Measurements from ENCODE around the gene MLC1. TPM values are rescaled to one million over a fixed set of nuclear protein-coding genes. Genes with fewer than 3 reads are reported as not detected.

Gene MLC1
- total RNA-seq: not detected
- polyA plus RNA-seq: under 1 TPM in 1 of 2 donors, not detected in 1; 0.28 TPM

GRCh38 chr22:50085211-50085972 lies at the start of gene MLC1:
Gene MLC1 (minus strand): TSS chr22:50085426. CDS start chr22:50084902, 524 bp downstream.
- intact Hi-C loops (cut with micrococcal nuclease): no loop called here
- Histone ChIP-seq H3K4me1 (ENCODE audit: insufficient read depth, low read length) (no peaks in the 10 kb centered on the region), H3K4me3 (ENCODE audit: low read length in 2 of 2) (no peak within 1 kb of the TSS), H3K9me3 (ENCODE audit: control insufficient read depth in 1 of 2, low read length in 2 of 2) (no peaks in the 10 kb centered on the region), H3K27ac (ENCODE audit: low read depth, low read length) (no peak within 1 kb of the TSS), H3K36me3 (ENCODE audit: insufficient read depth, low read length) (no peaks in the 10 kb centered on the region), H3K27me3 (ENCODE audit: insufficient read depth, low read length) (no peaks in the 10 kb centered on the region)
- no peaks in the 10 kb centered on the region for H3K36me3 Mint-ChIP-seq
- peak in 1 of 5 donors; percentile 2 for DNase-seq
- peak within 1 kb of the TSS in 4 of 7 donors; percentile 23 to 53 (median 28) for H3K27ac Mint-ChIP-seq
- ChIA-PET CTCF (ENCODE audit: partially characterized antibody) (interaction anchor here (0.8 kb wide), 1 partner anchor 318 kb away, joined by 3 read pairs; no protein-coding TSS in a partner anchor), POLR2A (ENCODE audit: partially characterized antibody) (no interaction called here)
- H3K9me3 Mint-ChIP-seq: peaks cover 0 to 9% (median 5%) of the 10 kb centered on the region in 8 donors
- peak within 1 kb of the TSS in 6 of 8 donors; percentile 21 to 70 (median 69) for H3K4me3 Mint-ChIP-seq
- H3K27me3 Mint-ChIP-seq: peaks cover 9 to 16% of the 10 kb centered on the region in 2 donors
- peaks cover 0 to 7% (median 2%) of the 10 kb centered on the region in 4 donors for H3K4me1 Mint-ChIP-seq

DNA sequence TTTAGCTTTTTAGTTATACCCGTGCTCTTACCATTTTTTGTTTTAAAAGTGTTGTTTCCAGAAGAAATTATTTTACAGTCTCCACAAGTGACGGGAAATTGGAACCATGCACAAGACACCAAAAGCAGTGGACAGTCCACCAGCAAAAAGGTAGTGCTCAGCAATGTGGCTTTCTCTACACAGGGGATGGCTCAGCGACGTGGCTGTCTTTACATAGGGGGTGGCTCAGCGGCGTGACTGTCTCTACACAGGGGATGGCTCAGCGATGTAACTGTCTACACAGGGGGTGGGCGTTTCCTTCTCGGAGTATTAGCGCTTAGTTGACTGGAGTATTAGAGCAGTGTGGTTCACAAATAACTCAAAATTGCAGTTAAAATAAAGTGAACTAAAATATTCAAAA lies 49.3 kb upstream of the MLC1 start:
- Histone ChIP-seq H3K4me1 (ENCODE audit: insufficient read depth, low read length) (no peaks in the 10 kb centered on the region), H3K27me3 (ENCODE audit: insufficient read depth, low read length) (no peaks in the 10 kb centered on the region), H3K9me3 (ENCODE audit: control insufficient read depth in 1 of 2, low read length in 2 of 2) (no peaks in the 10 kb centered on the region), H3K36me3 (ENCODE audit: insufficient read depth, low read length) (no peaks in the 10 kb centered on the region), H3K27ac (ENCODE audit: low read depth, low read length) (no peak overlapping the region), H3K4me3 (ENCODE audit: low read length in 2 of 2) (no peak overlapping the region)
- POLR2A ChIA-PET (ENCODE audit: partially characterized antibody): no interaction called here
- intact Hi-C loops (cut with micrococcal nuclease): no loop called here
- Mint-ChIP-seq H3K27me3 (peaks cover 28 to 32% of the 10 kb centered on the region in 2 donors), H3K36me3 (no peaks in the 10 kb centered on the region), H3K9me3 (peaks cover 0 to 4% (median under 1%) of the 10 kb centered on the region in 8 donors), H3K4me3 (no peak overlapping the region), H3K4me1 (no peaks in the 10 kb centered on the region), H3K27ac (no peak overlapping the region)
- CTCF ChIA-PET (ENCODE audit: partially characterized antibody): no interaction called here
- no peak for DNase-seq

DNA sequence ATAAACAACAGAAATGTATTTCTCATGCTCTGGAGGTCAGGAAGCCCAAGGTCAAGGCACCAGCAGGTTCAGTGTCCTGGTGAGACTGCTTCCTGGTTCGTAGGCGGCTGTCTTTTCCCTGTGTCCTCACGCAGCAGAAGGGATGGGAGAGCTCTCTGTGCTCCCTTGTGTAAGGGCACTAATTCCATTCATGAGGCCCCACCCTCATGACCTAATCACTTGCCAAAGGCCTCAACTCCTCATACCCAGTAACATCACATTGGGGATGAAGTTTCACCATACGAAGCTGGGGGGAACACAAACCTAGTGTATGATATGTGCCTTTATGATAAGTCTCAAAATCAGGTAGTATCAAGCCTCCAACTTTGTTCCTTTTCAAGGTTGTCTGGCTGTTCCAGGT lies 46.7 kb upstream of the MLC1 start:
- CTCF ChIA-PET (ENCODE audit: partially characterized antibody): no interaction called here
- Mint-ChIP-seq H3K36me3 (no peaks in the 10 kb centered on the region), H3K4me1 (no peaks in the 10 kb centered on the region), H3K27ac (no peak overlapping the region), H3K27me3 (peaks cover 24 to 26% of the 10 kb centered on the region in 2 donors), H3K4me3 (no peak overlapping the region), H3K9me3 (peaks cover 0 to 4% (median under 1%) of the 10 kb centered on the region in 8 donors)
- intact Hi-C loops (cut with micrococcal nuclease): no loop called here
- H3K27me3 ChIP-seq (ENCODE audit: insufficient read depth, low read length): no peaks in the 10 kb centered on the region
- no peak overlapping the region for H3K27ac ChIP-seq (ENCODE audit: low read depth, low read length)
- no peak for DNase-seq
- POLR2A ChIA-PET (ENCODE audit: partially characterized antibody): no interaction called here
- H3K4me3 ChIP-seq (ENCODE audit: low read length in 2 of 2): no peak overlapping the region
- no peaks in the 10 kb centered on the region for H3K9me3 ChIP-seq (ENCODE audit: control insufficient read depth in 1 of 2, low read length in 2 of 2)
- no peaks in the 10 kb centered on the region for H3K36me3 ChIP-seq (ENCODE audit: insufficient read depth, low read length)
- H3K4me1 ChIP-seq (ENCODE audit: insufficient read depth, low read length): no peaks in the 10 kb centered on the region

DNA sequence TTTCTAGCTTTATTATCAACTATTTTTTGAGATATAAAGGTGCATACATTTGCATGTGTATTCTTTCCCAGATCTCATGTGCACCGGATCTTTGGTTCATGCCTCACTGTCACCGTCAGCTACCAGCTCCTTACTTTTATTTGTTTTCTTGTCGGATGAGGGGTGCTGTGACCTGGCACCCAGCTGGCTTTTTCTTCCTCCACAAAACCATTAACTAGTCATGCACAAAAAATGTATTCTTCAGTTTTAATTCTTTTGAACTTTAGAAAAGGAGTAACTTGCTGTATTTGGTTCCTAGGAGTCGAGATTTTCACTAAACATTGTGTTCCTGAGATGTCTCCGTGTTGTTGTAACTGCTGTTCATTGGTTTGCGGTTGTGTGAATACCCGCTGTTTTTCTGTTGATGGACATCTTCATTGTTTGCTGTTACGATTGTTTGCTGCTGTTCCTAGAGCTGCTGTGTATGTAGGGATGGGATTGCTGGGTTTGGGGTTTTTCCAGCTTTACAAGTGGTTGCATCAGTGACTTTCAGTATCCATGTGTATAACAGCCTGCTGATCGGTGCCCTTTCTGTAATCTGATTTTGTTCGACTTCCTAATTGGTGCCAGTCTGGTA lies 44.0 kb upstream of the MLC1 start:
- intact Hi-C loops (cut with micrococcal nuclease): no loop called here
- CTCF ChIA-PET (ENCODE audit: partially characterized antibody): interaction anchor here (1.1 kb wide), 1 partner anchor 20 kb away, joined by 3 read pairs; no protein-coding TSS in a partner anchor
- Mint-ChIP-seq H3K27me3 (peaks cover 16 to 18% of the 10 kb centered on the region in 2 donors), H3K9me3 (peaks cover 2 to 16% (median 6%) of the 10 kb centered on the region in 8 donors), H3K4me3 (no peak overlapping the region), H3K36me3 (peaks cover 0 to 3% of the 10 kb centered on the region in 2 donors), H3K4me1 (no peaks in the 10 kb centered on the region), H3K27ac (no peak overlapping the region)
- Histone ChIP-seq H3K27me3 (ENCODE audit: insufficient read depth, low read length) (no peaks in the 10 kb centered on the region), H3K36me3 (ENCODE audit: insufficient read depth, low read length) (no peaks in the 10 kb centered on the region), H3K9me3 (ENCODE audit: control insufficient read depth in 1 of 2, low read length in 2 of 2) (no peaks in the 10 kb centered on the region), H3K27ac (ENCODE audit: low read depth, low read length) (no peak overlapping the region), H3K4me3 (ENCODE audit: low read length in 2 of 2) (no peak overlapping the region), H3K4me1 (ENCODE audit: insufficient read depth, low read length) (no peaks in the 10 kb centered on the region)
- DNase-seq: no peak
- POLR2A ChIA-PET (ENCODE audit: partially characterized antibody): no interaction called here

DNA sequence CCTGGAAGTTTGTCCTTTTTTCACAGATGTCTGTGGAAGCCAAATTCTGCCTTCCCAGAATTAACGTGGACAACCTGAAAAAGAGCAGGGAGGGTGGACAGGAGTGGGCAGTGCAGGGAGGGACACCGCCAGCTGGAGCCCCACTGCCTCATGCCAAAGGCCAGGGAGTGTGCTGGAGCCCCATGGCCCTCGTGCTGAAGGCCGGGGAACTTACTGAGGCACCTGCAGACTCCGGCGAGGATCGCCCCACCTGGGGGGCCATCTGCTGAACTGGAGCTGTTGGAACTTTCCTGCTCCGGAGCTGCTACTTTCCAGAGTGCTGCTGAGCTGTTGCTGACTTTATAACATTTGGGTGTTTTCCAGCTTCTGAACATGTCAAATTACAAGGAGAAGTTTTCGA lies 39.8 kb upstream of the MLC1 start:
- POLR2A ChIA-PET (ENCODE audit: partially characterized antibody): no interaction called here
- no peaks in the 10 kb centered on the region for H3K36me3 ChIP-seq (ENCODE audit: insufficient read depth, low read length)
- CTCF ChIA-PET (ENCODE audit: partially characterized antibody): no interaction called here
- no peaks in the 10 kb centered on the region for H3K4me1 Mint-ChIP-seq
- no peaks in the 10 kb centered on the region for H3K4me1 ChIP-seq (ENCODE audit: insufficient read depth, low read length)
- no peak overlapping the region for H3K27ac Mint-ChIP-seq
- peaks cover 8 to 25% of the 10 kb centered on the region in 2 donors for H3K27me3 Mint-ChIP-seq
- H3K27me3 ChIP-seq (ENCODE audit: insufficient read depth, low read length): no peaks in the 10 kb centered on the region
- H3K9me3 ChIP-seq (ENCODE audit: control insufficient read depth in 1 of 2, low read length in 2 of 2): no peaks in the 10 kb centered on the region
- no peak for DNase-seq
- no peak overlapping the region for H3K4me3 ChIP-seq (ENCODE audit: low read length in 2 of 2)
- peaks cover 6 to 40% (median 22%) of the 10 kb centered on the region in 8 donors for H3K9me3 Mint-ChIP-seq
- H3K36me3 Mint-ChIP-seq: peaks cover 5 to 11% of the 10 kb centered on the region in 2 donors
- no peak overlapping the region for H3K27ac ChIP-seq (ENCODE audit: low read depth, low read length)
- intact Hi-C loops (cut with micrococcal nuclease): no loop called here
- H3K4me3 Mint-ChIP-seq: no peak overlapping the region

DNA sequence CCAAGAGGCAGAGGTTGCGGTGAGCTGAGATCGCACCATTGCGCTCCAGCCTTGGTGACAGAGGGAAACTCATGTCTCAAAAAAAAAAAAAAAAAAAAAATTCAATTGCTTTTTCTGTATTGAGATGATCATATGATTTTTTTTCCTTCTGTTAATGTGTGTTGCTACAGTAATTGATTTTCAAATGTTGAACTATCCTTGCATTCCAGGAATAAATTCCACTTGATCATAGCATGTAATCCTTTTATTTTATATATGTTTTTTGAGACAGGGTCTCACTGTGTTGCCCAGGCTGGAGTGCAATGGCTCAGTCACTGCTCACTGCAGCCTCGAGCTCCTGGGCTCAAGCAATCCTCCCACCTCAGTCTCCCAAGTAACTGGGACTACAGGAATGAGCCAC lies 37.9 kb upstream of the MLC1 start:
- no peak overlapping the region for H3K27ac ChIP-seq (ENCODE audit: low read depth, low read length)
- H3K4me1 ChIP-seq (ENCODE audit: insufficient read depth, low read length): no peaks in the 10 kb centered on the region
- intact Hi-C loops (cut with micrococcal nuclease): no loop called here
- Mint-ChIP-seq H3K4me3 (no peak overlapping the region), H3K9me3 (peaks cover 6 to 40% (median 22%) of the 10 kb centered on the region in 8 donors), H3K27ac (no peak overlapping the region), H3K27me3 (peaks cover 10 to 25% of the 10 kb centered on the region in 2 donors), H3K36me3 (peaks cover 5 to 11% of the 10 kb centered on the region in 2 donors), H3K4me1 (no peaks in the 10 kb centered on the region)
- ChIA-PET CTCF (ENCODE audit: partially characterized antibody) (no interaction called here), POLR2A (ENCODE audit: partially characterized antibody) (no interaction called here)
- H3K4me3 ChIP-seq (ENCODE audit: low read length in 2 of 2): no peak overlapping the region
- H3K9me3 ChIP-seq (ENCODE audit: control insufficient read depth in 1 of 2, low read length in 2 of 2): no peaks in the 10 kb centered on the region
- DNase-seq: no peak
- H3K36me3 ChIP-seq (ENCODE audit: insufficient read depth, low read length): no peaks in the 10 kb centered on the region
- no peaks in the 10 kb centered on the region for H3K27me3 ChIP-seq (ENCODE audit: insufficient read depth, low read length)

DNA sequence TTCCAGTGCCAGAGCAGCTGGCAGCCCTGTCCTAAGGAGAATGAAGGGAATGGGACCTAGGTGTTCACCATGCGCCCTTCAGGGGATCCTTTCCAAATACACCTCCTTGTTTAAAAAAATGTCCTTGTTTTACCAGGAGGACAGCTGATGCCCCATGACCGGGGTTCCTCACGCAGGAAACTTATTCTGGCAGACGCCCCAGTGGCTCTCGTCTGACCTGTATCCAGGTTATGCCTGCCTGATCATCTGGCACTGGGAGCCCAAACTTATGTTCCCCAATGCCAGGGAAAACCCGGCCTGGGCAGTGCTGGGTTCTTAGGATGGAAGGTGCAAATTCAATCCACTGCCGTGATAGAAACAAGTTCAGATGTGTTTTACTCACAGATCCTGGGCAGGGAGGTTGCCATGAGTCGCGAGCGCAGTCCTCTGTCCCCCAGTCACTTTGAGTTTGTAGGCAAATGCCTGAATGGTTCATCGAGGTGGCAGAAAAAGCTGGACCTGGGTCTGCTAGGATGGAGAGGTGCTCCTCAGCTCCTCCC lies 36.0 kb upstream of the MLC1 start:
- H3K4me1 ChIP-seq (ENCODE audit: insufficient read depth, low read length): no peaks in the 10 kb centered on the region
- Mint-ChIP-seq H3K27me3 (peaks cover 8 to 20% of the 10 kb centered on the region in 2 donors), H3K36me3 (peaks cover 5 to 11% of the 10 kb centered on the region in 2 donors), H3K9me3 (peaks cover 6 to 38% (median 22%) of the 10 kb centered on the region in 8 donors), H3K27ac (no peak overlapping the region), H3K4me3 (no peak overlapping the region), H3K4me1 (no peaks in the 10 kb centered on the region)
- no peak for DNase-seq
- ChIA-PET POLR2A (ENCODE audit: partially characterized antibody) (no interaction called here), CTCF (ENCODE audit: partially characterized antibody) (no interaction called here)
- intact Hi-C loops (cut with micrococcal nuclease): no loop called here
- H3K4me3 ChIP-seq (ENCODE audit: low read length in 2 of 2): no peak overlapping the region
- H3K27ac ChIP-seq (ENCODE audit: low read depth, low read length): no peak overlapping the region
- no peaks in the 10 kb centered on the region for H3K27me3 ChIP-seq (ENCODE audit: insufficient read depth, low read length)
- no peaks in the 10 kb centered on the region for H3K36me3 ChIP-seq (ENCODE audit: insufficient read depth, low read length)
- H3K9me3 ChIP-seq (ENCODE audit: control insufficient read depth in 1 of 2, low read length in 2 of 2): no peaks in the 10 kb centered on the region

All from CD4-positive, alpha-beta memory T cell (primary cell).